HCT116 (cell line): ENCODE results near the gene PLCXD1. TPM values are rescaled to one million over a fixed set of nuclear protein-coding genes. Genes with fewer than 3 reads are reported as not detected.

ENCODE experiments used
- ATAC-seq: fragments of 200-7000 bp; cut with Tn5 transposase; 2 replicates; pipeline ENCODE4 v1.9.1; 2020; ENCODE audit warnings: mild to moderate bottlenecking, moderate library complexity
- BruUV-seq: library from RNA; stranded (reverse); fragments of 400-500 nt; replicated peaks from 2 replicates; lab custom pipeline; 2021; lab: Mats Ljungman, UMichigan
- CTCF ChIA-PET: fragments of 300-600 bp; sonication (Branson Sonifier 250); formaldehyde crosslinking; loops from one replicate; lab custom pipeline; 2021; ENCODE audit warnings: antibody characterized with exemption; lab: Charles Lee
- POLR2A ChIA-PET: fragments of 300-600, 350-600 bp; sonication (Branson Sonifier 250); formaldehyde crosslinking; loops from one replicate; lab custom pipeline; 2021; ENCODE audit warnings: antibody characterized with exemption; lab: Charles Lee
- RAD21 ChIA-PET, 2 experiments: fragments of 300-600 bp; sonication (Branson Sonifier 250); formaldehyde crosslinking; loops; one replicate each; lab custom pipeline; 2023; ENCODE audit warnings: low total read pairs in 2 of 2; ENCODE audit not compliant: uncharacterized antibody in 2 of 2, unreplicated experiment in 2 of 2, low non-redundant PET in 1 of 2; lab: Charles Lee
- DNase-seq: peaks from one replicate; pipeline ENCODE4 v3.0.0-alpha.2; 2010; ENCODE audit warnings: low read depth, low spot score
- H2AFZ ChIP-seq: fragments of 200-600 bp; shearing (Covaris generic), sonication (generic); 2 replicates; pipeline ENCODE4 v1.6.1; 2017; ENCODE audit warnings: low read depth, mixed run types, mixed read lengths, antibody characterized with exemption, low read length; ENCODE audit not compliant: poor library complexity, severe bottlenecking
- H3K27ac ChIP-seq: 2 replicates; pipeline ENCODE4 v1.5.1; 2012; ENCODE audit warnings: low read depth, low read length
- H3K27me3 ChIP-seq: fragments of 200-600 bp; sonication (generic); 2 replicates; pipeline ENCODE4 v1.6.1; 2016; ENCODE audit warnings: mixed run types, low read length, mixed read lengths; ENCODE audit not compliant: insufficient read depth
- H3K36me3 ChIP-seq, 2 experiments: fragments of 200-500 bp in 1 of 2; fragments of 200-600 bp in 1 of 2; sonication (Bioruptor generic) in 1 of 2; sonication (generic) in 1 of 2; 2 replicates each; pipeline versions ENCODE4 v1.5.1 to v1.6.1; 2014 to 2016; ENCODE audit warnings: low read length in 2 of 2, inconsistent platforms in 1 of 2, mixed read lengths in 1 of 2, mixed run types in 1 of 2; ENCODE audit not compliant: insufficient read depth in 2 of 2, control insufficient read depth in 1 of 2
- H3K4me1 ChIP-seq, 2 experiments: fragments of 200-600 bp in 1 of 2; sonication (generic) in 1 of 2; 2 replicates each; pipeline versions ENCODE4 v1.5.1 to v1.6.1; 2012 to 2017; ENCODE audit warnings: low read length in 2 of 2, inconsistent platforms in 1 of 2, mild to moderate bottlenecking in 1 of 2, mixed read lengths in 1 of 2, mixed run types in 1 of 2, moderate library complexity in 1 of 2; ENCODE audit not compliant: insufficient read depth in 2 of 2, control insufficient read depth in 1 of 2
- H3K4me2 ChIP-seq: fragments of 200-600 bp; sonication (generic); 2 replicates; pipeline ENCODE4 v1.6.1; 2017; ENCODE audit warnings: mixed run types, low read length, mixed read lengths
- H3K4me3 ChIP-seq, 2 experiments: fragments of 200-600 bp in 1 of 2; sonication (generic) in 1 of 2; replicated peaks in 1 of 2; 2 replicates each; pipeline ENCODE4 v1.5.1; 2011 to 2016; ENCODE audit warnings: low read length in 2 of 2, control low read depth in 1 of 2, low read depth in 1 of 2, mild to moderate bottlenecking in 1 of 2, mixed read lengths in 1 of 2, mixed run types in 1 of 2
- H3K79me2 ChIP-seq: fragments of 200-600 bp; sonication (generic); 2 replicates; pipeline ENCODE4 v1.6.1; 2017; ENCODE audit warnings: mild to moderate bottlenecking, mixed run types, low read length, moderate library complexity, mixed read lengths; ENCODE audit not compliant: insufficient read depth
- H3K9ac ChIP-seq: fragments of 200-600 bp; sonication (generic); 2 replicates; pipeline ENCODE4 v1.6.1; 2016; ENCODE audit warnings: low read length, mixed read lengths
- H3K9me2 ChIP-seq: fragments of 200-600 bp; sonication (generic), shearing (Covaris generic); 2 replicates; pipeline ENCODE4 v1.6.1; 2017; ENCODE audit warnings: mixed run types, mild to moderate bottlenecking, moderate library complexity; ENCODE audit not compliant: insufficient read depth
- H3K9me3 ChIP-seq, 2 experiments: fragments of 200-500 bp in 1 of 2; fragments of 200-600 bp in 1 of 2; sonication (Bioruptor generic) in 1 of 2; sonication (generic) in 1 of 2; 2 replicates each; pipeline ENCODE4 v1.6.1; 2014 to 2017; ENCODE audit warnings: low read length in 2 of 2, mixed read lengths in 2 of 2, inconsistent platforms in 1 of 2, low read depth in 1 of 2, mild to moderate bottlenecking in 1 of 2, mixed run types in 1 of 2, moderate library complexity in 1 of 2; ENCODE audit not compliant: control insufficient read depth in 1 of 2, insufficient read depth in 1 of 2
- H4K20me1 ChIP-seq: fragments of 200-600 bp; sonication (generic), shearing (Covaris generic); 2 replicates; pipeline ENCODE4 v1.6.1; 2017; ENCODE audit warnings: mixed run types, mild to moderate bottlenecking, moderate library complexity; ENCODE audit not compliant: insufficient read depth
- ATF3 ChIP-seq: IDR thresholded peaks from 2 replicates; pipeline ENCODE4 v1.6.1; 2012
- CBX3 ChIP-seq: IDR thresholded peaks from 2 replicates; pipeline ENCODE4 v1.6.1; 2012; ENCODE audit warnings: low read depth
- CEBPB ChIP-seq: IDR thresholded peaks from 2 replicates; pipeline ENCODE4 v1.6.1; 2012; ENCODE audit warnings: low read depth
- CTCF ChIP-seq, 3 experiments: fragments of 200-600 bp in 1 of 3; sonication (generic) in 1 of 3; IDR thresholded peaks in 2 of 3; conservative IDR thresholded peaks in 1 of 3; 2 replicates each; pipeline ENCODE4 v1.5.1; 2012 to 2017; ENCODE audit warnings: low read depth in 2 of 3, low read length in 2 of 3, antibody characterized with exemption in 1 of 3, borderline replicate concordance in 1 of 3, control low read depth in 1 of 3, mild to moderate bottlenecking in 1 of 3, mixed read lengths in 1 of 3, mixed run types in 1 of 3, moderate library complexity in 1 of 3; ENCODE audit not compliant: insufficient read depth in 1 of 3
- EZH2 ChIP-seq: fragments of 200-600 bp; sonication (generic); IDR thresholded peaks from 2 replicates; pipeline ENCODE4 v1.6.1; 2017; ENCODE audit warnings: antibody characterized with exemption, mixed run types
- EZH2phosphoT487 ChIP-seq: fragments of 200-600 bp; IDR thresholded peaks from 2 replicates; pipeline ENCODE4 v1.6.1; 2018; ENCODE audit warnings: antibody characterized with exemption, borderline replicate concordance
- JUND ChIP-seq: IDR thresholded peaks from 2 replicates; pipeline ENCODE4 v1.6.1; 2012
- MAX ChIP-seq: IDR thresholded peaks from 2 replicates; pipeline ENCODE4 v1.6.1; 2012
- POLR2A ChIP-seq: IDR thresholded peaks from 2 replicates; pipeline ENCODE4 v1.7.0; 2011; ENCODE audit warnings: borderline replicate concordance; ENCODE audit not compliant: insufficient read depth, insufficient read length; ENCODE audit errors: extremely low read depth
- POLR2AphosphoS5 ChIP-seq: IDR thresholded peaks from 2 replicates; pipeline ENCODE4 v1.6.1; 2011; ENCODE audit warnings: mild to moderate bottlenecking, low read depth, low read length, moderate library complexity
- RAD21 ChIP-seq: IDR thresholded peaks from 2 replicates; pipeline ENCODE4 v1.6.1; 2012; ENCODE audit warnings: low read depth, mild to moderate bottlenecking
- REST ChIP-seq: IDR thresholded peaks from 2 replicates; pipeline ENCODE4 v1.6.1; 2012; ENCODE audit warnings: low read depth
- SIN3A ChIP-seq: IDR thresholded peaks from 2 replicates; pipeline ENCODE4 v1.6.1; 2012; ENCODE audit warnings: low read depth
- SP1 ChIP-seq: IDR thresholded peaks from 2 replicates; pipeline ENCODE4 v1.6.1; 2012; ENCODE audit warnings: low read depth
- SRF ChIP-seq: IDR thresholded peaks from 2 replicates; pipeline ENCODE4 v1.6.1; 2012; ENCODE audit warnings: low read depth
- TCF7L2 ChIP-seq: IDR thresholded peaks from 2 replicates; pipeline ENCODE4 v1.7.0; 2011; ENCODE audit warnings: borderline replicate concordance, inconsistent platforms; ENCODE audit not compliant: insufficient read depth, insufficient read length; ENCODE audit errors: extremely low read depth
- ZBTB33 ChIP-seq: IDR thresholded peaks from 2 replicates; pipeline ENCODE4 v1.6.1; 2011; ENCODE audit warnings: mild to moderate bottlenecking, low read length, moderate library complexity; ENCODE audit not compliant: insufficient replicate concordance; ENCODE audit errors: extremely low read depth
- ZFX ChIP-seq: fragments of 450-650 bp; IDR thresholded peaks from 2 replicates; pipeline ENCODE4 v1.6.1; 2017
- ZNF274 ChIP-seq: fragments of 200-500 bp; sonication (Bioruptor generic); IDR thresholded peaks from 2 replicates; pipeline ENCODE4 v1.6.1; 2014; ENCODE audit warnings: mild to moderate bottlenecking, low read depth, low read length, inconsistent platforms
- intact Hi-C: fragments of 100-400 bp; cut with micrococcal nuclease; formaldehyde crosslinking; loops from 2 replicates; pipeline ENCODE4 v1.10.0; 2022
- total RNA-seq: library from RNA; stranded (reverse); gene quantifications from one replicate; pipeline ENCODE4 v1.2.1, GENCODE V29; 2021; ENCODE audit not compliant: unreplicated experiment

PLCXD1 gene
- total RNA-seq, 1 experiment from 2014 or later, result 26.3 TPM

GRCh38 chrX:323721-324628 is 42.8 kb downstream of the PLCXD1 start:
- H3K4me3 ChIP-seq, result no peak overlapping the region
- ChIA-PET RAD21 (no interaction called here), POLR2A (no interaction called here), CTCF (no interaction called here)
- no peak overlapping the region for H3K9ac ChIP-seq
- ATAC-seq (peak; percentile 35), DNase-seq (peak; percentile 67)
- H3K9me3 ChIP-seq, result no peaks in the 10 kb centered on the region
- no peaks in the 10 kb centered on the region for H3K27me3 ChIP-seq
- intact Hi-C loops, result no loop called here
- H3K9me2 ChIP-seq, result no peaks in the 10 kb centered on the region
- no TSS peak for BruUV-seq
- peaks cover 3 to 24% of the 10 kb centered on the region in 2 experiments; a peak in 3 of 4 replicates for H3K4me1 ChIP-seq
- no peaks in the 10 kb centered on the region for H4K20me1 ChIP-seq
- no peaks in the 10 kb centered on the region for H3K79me2 ChIP-seq
- peak overlapping the region; percentile 43 for H3K4me2 ChIP-seq
- H3K36me3 ChIP-seq, result no peaks in the 10 kb centered on the region
- no peak overlapping the region for H3K27ac ChIP-seq
- H2AFZ ChIP-seq, result no peak overlapping the region
- TF ChIP-seq CBX3 (no peak), CTCF (IDR thresholded peaks at IDR 0.05 in 2 of 3, conservative IDR thresholded peaks at IDR 0.05 in 1 of 3; ENCODE audit: borderline replicate concordance in 1 of 3, insufficient read depth in 1 of 3, low read depth in 2 of 3, low read length in 2 of 3) (no peak; a peak in 1 of 6 replicates), SIN3A (no peak), POLR2A (no peak), EZH2 (no peak), ZBTB33 (no peak), RAD21 (no peak), POLR2AphosphoS5 (no peak), ZFX (no peak), ATF3 (no peak), TCF7L2 (no peak), CEBPB (no peak), REST (no peak), EZH2phosphoT487 (no peak), MAX (no peak), SP1 (no peak), SRF (no peak), JUND (no peak), ZNF274 (no peak)
